ENCODE measurements around the gene STUM.

STUM gene

DNA sequence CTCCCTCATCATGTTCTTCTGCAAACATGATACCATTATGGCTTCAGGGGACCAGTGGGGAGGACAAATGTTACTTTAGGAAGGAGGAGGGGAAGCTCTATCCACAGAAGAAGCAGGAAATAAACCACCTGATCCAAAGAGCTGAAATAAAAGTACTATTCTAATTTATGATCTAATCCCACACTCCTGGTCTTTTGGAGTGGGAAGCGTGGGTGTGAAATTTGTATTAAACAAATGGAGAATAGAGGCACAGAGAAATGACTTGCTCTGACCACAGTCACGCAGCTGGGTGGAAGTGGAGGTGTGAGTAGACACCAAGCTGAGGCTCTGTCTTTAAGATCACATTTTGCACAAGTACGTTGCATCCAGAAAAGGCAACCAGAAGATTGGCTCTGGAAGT lies 14.5 kb upstream of the STUM start:
- no peak for DNase-seq

DNA sequence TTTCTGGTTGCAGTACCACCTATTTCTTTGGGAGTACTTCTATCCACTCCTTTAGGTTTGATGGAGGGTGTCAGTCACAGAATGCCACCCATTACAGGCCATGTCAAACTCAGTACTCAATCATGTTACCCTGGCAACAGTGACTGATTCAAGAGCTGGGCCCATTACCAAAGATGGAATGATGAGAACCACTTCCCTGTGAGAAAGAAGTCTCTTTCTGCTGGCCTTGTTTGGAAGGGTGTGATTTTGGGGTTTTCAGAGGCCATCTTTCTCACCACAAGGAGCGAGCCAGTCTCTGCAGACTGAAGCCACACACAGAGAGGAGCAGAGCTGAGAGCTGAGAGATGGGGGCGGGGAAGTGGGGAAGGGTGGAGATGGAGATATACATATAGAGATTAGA lies 13.9 kb upstream of the STUM start:
- no peak for DNase-seq

DNA sequence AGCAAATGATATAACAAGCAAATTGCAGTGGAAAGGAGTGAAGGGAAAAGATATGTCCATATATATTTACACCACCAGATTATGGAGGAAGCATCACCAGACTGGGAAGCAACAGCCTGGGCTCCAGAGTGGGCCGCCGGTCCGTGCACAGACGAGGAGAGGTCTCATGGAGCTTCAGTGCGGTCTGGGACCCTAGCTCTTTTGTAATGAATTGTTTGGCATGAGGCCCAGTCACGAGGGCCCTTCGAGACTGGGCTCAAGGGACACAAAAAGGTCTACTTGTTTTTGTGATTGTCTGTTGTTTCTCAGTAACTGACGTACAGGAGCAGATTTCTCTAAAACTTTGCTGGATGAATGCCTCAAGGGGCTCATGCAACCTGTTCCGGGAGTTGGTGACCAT lies 12.9 kb upstream of the STUM start:
- no peak for DNase-seq

DNA sequence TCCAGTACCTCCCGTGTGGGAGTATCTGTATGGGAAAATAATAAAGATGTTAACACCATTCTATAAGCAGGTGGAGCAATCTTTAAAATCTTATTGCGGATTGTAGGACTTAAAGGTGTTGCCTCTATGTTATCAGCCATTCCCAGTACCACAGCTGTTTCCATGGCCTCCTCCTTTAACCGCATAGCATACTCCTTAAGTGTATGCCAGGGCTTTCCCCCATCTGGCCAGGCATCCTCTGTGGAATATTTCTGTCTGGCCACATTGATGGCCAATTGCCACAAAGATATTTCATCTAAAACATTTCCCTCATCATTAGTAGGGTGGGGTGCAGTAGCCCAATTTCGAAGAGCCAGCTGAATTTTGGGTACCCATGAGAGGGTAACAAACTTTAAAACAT lies 7.3 kb upstream of the STUM start:
- DNase-seq: no peak

DNA sequence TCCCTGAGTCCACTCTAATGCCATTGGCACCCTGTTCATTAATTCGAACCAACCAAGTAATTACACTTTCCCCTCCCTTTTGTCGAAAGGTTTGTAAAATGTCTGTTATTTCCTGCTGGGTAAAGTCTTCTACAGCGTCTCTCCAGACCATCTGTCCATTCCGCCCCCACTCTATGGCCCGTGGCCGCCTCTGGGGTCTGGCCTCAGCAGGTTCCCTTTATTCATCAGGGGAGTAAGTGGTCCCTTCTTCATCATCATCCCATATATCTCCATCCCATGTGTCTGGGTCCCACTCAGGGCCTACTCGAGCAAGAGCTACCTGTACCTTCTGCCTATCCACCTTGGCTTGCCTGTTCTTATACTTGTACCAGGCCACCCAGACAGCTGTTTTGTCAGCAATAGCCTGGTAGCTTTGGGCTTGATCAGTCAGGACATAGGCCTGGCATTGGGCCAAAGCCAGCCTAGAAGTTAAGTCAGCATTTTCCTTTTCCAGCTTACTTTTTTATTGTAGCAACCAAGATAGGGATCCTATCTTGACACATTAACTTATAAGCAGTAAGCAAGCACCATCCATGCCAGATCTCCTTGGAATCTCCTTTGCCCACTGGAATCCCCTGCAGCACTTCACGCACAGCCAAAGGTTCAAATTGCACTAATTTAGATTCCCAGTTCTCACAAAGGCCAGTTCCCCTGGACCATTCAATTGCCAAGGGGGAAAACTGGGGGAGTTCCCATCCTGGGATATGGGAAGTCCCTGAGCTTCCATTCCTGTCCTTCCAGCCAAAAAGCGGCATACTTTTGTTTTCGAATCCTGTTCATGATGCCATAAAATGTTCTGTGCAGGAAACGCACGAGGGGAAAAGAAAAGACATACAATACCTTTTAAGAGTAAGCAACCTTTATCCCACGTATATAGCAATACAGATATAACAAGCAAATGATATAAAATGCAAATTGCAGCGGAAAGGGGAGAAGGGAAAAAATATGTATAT lies 6.6 kb upstream of the STUM start:
- no peak for DNase-seq

DNA sequence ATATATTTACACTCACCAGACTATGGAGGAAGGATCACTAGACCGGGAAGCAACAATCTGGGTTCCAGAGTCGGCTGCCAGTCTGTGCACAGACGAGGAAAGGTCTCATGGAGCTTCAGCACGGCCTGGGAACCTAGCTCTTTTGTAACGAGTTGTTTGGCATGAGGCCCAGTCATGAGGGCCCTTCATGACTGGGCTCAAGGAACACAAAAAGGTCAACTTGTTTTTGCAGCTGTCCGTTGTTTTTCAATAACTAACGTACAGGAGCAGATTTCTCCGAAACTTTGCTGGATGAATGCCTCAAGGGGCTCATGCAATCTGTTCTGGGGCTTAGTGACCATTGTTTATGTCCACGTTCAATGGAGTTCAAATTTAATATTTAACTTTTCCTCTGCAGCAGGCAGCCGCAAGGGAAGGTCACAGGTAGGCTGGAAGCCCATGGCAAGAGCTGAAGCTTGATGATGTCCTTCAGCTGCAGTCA lies 5.9 kb upstream of the STUM start:
- no peak for DNase-seq

DNA sequence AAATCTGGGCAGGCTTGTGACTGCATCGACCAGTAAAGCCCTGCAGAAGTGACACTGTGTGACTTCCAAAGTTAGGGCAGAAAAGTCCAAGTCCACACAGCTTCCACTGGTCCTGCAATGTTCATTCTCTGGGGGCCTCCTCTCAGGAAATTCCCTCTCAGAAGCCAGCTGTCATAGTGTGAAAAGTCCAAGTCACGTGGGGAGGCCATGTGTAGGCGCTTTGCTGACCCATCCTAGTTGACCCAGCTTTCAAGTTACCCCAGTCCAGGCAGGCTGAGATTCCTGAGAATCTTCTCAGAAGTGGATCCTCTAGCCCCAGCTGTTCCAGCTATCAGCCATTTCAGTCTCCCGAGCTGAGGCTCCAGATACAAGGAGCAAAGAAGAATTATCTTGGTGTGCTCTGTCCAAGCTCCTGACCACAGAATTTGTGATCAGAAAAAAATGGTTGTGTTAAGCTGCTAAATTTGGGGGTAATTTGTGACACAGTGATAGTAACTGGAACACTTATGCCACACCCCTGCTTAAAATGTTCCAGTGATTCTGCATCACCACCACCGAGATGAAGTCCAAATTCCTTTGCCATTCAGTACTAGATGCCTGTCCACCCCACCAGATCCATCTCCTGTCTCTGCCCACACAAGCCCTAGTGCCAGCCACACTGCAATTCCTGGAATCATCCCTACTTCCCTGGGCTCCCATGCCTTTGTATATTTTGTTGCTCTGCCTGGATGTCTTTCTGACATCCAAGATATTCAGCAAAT lies 2.5 kb upstream of the STUM start:
- DNase-seq: no peak

DNA sequence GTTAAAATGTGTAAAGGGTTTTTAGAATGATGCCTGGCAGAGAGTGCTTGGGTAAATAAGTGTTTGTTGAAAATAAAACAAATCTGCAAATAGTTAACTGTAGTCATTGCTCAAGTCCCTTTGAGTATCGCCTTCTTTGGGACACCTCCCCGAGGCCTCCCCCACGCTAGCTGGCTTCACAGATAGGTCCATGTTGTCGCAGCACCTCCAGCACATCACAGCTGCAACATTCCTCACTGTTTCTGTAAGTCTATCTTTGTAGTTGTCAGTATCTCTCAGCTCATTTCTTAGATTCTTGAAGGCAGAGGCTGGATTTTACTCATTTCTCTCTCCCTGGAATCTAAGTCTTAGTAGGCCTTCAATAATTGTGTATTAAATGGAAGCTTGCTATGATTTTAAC lies 1.6 kb upstream of the STUM start:
- no peak for DNase-seq

DNA sequence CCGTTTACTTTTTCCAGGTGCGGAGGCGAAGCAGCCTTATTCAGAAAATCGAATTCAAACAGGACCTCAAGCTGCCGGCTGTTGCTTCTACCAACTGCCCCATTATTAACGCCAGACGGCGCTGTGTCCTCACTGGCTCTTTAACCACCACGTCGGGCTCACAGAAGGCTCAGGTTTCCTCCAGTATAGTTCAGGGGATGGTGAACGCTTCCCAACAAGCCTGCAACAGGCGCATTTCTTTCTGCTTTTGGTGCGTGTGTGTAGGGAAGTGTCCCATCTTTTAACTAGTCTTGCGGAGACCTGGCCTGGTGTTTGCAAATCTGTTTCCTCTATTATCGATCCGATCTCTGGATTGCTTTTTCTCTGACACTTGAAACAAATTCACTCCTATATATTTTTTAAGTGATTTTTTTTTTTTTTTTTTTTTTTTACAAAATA lies 791 bp upstream of the STUM start:
- DNase-seq: peak; percentile 80

DNA sequence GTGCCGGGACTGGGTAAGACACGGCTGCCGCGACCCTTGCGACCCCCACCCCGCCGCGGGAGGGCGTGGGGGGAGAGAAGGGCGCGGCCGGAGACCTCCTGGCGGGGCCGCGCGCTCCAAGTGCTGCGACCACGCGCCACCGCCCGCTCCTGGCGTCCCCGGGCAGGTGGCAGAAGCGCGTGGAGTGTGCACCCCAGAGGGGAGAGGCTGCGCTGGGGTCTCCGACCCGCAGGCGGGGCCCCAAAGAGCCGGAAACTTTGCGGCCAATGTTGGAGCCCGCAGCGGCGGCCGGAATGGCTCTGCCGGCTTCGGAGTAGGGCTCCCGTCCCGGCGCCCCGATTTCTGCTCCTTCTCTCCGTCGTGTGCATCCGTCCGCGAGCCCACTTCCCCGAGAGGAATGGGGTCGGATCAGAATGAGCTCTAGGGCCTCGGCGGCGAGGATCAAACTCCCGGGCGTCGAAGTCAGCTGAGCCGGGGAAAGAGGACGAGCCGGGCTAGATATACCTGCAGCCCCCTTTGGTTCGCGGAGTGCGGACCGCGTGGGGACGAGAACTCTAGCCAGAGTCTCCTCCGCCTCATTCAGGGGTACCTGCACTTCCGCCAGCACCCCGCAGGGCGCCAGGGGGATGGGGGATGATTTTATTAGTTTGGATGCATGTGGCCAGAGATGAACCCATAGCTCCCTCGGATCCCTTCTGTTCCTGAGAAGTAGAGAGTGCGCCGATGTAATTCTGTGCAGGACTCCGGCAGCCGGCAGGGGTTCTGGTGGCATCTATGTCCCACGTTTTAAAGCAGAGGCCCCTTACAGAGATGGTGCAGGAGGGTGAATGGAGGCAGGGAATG lies 751 bp downstream of the STUM start:
- DNase-seq: peak; percentile 65

DNA sequence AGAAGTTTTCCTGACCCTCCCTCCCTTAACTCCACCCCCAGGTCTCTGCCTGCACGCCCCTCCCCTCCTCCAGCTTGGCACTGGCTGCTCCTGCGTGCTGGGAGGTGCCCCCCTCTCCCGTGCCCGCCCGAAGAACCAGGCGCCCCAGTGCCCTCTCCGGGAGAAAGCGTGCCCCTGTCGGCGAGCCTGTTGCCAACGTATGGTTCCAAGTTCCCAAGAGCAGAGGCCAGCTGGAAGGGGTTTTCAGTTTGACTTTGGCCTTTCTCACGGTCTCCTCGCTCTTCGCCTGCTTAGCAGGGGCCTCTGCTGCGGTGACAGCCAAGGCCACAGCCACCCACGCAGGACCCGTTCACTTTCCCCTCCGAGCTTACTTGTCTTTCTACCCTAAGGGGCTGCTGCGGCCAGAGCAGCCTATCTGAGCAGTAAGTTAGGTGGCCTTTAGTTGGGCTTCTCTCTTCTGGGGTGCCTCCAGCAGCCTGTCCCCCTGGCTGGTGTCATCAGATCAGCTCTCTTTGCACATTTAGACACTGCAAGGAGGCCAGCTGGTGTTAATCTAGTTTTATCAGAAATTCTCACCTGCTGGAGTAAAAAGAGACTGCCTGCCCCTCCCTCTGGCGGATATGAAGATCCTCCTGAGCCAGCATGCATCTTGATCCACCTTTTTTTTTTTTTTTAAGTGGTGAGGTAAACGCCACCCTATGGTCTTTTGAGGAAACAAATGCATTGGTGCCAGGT lies 1.5 kb downstream of the STUM start:
- DNase-seq: peak; percentile 75

DNA sequence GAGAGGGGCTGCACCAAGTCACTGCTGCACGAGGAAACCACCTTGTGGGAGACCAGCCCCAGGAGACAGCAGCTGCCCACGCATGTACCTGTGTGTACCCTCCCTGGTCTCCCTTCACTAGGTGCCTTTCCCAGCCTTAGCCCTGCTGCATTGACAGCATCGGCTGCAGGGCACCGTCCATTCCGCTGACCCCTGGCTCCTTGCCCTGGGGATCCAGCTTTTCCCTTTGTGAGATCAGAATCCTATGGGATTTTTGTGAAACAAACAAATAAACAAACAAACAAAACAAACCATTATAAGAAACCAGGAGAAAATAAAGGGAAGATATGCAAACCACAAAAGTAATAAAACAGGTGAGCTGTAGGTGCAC lies 2.1 kb downstream of the STUM start:
- no peak for DNase-seq

DNA sequence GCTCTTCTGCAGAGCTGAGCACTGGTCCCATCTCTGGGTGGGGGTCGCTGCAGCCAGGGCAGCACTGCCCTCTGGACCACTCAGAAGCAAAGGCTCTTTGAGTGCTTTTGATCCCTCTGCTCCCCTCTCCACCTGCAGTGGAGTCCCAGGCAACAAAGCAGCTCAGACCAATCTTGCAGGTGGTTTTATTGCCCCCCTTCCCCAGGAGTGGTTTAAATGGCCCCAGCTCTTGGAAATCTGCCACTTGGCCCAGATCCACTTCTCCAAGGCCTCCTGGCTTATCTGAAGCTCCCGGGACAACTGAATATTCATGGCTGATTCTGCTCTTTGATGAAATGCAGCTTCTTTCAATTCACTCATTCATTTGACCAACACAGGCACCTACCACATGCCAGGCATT lies 2.7 kb downstream of the STUM start:
- DNase-seq: no peak

DNA sequence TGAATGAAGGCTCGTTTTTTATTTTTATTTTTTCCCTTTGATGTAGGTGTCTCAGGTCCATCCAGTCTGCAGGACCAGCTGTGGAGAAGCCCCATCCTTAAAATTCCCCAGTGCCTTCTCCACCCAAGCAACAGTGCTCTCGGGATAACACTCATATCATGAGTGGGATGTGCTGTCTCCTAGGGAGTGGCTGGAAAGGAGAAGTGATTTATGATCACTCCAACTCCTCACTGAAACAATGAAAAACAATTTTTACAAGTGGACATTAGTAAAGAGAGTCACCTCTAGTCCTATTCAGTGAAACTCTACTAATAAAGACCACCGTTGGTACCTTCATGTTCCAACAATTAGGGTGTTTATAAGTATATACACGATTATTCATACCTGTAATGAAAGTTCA lies 3.5 kb downstream of the STUM start:
- DNase-seq: no peak

DNA sequence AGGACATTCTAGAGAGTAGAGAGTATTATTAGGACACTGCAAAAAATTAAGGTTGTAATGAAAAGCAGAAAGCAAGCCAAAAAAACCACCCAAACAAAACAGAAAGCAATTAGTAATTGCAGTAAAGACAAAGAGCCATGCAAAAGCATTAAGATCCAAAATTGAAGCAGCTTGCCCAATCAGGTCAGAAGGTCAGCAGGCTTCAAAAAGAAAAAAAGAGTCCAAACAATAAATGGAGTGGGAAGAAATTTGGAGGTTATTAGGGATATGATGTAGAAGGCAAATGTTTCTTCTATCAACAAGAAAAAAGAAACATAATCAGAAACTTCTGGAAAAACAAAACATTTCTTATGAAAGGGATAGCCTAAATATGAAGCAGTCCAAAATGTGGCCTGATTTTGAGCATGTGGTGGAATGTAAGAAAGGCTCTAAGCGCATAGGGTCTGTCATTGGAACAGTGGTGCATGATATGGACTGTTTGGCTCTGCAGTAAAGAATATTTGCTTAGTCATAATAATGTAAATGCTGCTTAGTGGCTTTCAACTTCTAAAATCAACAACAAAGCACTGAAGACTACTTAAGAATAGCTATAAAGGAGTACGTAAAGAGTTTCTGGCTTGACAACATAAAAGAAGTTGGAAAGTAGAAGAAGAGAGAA lies 4.8 kb downstream of the STUM start:
- no peak for DNase-seq

DNA sequence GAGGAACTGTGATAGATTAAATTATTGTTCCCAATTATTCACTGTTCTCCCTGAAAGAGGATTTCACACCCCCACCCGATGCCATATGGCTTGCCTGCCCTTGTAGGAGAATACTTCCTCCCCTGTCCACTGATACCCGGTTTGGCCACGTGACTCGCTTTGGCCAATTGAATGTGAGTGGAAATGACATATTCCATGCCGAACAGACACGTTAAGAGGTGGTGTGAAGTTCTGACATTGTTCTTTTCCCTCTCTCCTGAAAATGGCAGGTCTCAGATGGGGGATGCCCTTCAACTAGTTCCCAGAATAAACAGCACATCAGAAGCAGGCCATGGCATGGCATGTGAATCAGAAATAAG lies 5.3 kb downstream of the STUM start:
- DNase-seq: no peak

DNA sequence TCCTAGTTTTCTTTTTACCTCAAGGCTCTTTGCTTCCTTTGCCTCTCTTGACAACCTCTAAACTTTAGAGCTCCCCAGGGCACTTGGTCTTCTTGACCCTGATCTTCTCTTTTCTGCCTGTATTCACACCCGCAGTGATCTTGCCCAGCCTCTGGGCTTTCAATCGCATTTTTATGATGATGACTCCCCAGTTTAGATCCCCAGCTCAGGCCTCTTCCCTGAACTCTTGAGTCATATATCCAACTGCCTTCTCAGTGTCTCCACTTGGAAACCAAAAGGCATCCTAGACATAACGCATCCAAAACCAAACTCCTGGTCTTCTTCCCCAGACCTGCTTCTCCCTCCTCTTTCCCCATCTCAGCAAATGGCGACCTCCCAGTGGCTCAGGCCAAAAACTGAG lies 6.5 kb downstream of the STUM start:
- DNase-seq: no peak

DNA sequence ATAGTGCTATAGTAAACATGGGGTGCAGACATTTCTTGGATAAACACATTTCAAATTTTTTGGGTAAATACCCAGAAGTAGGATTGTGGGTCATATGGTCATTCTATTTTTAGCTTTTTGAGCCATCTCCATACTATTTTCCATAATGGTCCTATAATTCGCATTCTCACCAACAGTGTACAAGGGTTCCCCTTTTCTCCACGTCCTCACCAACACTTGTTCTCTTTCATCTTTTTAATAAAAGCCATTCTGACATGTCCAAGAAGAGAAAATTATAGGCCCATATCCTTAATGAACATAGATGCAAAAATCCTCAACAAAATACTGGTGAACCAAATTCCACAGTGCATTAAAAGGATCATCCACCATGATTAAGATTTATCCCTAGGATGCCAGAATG lies 8.9 kb downstream of the STUM start:
- DNase-seq: no peak

DNA sequence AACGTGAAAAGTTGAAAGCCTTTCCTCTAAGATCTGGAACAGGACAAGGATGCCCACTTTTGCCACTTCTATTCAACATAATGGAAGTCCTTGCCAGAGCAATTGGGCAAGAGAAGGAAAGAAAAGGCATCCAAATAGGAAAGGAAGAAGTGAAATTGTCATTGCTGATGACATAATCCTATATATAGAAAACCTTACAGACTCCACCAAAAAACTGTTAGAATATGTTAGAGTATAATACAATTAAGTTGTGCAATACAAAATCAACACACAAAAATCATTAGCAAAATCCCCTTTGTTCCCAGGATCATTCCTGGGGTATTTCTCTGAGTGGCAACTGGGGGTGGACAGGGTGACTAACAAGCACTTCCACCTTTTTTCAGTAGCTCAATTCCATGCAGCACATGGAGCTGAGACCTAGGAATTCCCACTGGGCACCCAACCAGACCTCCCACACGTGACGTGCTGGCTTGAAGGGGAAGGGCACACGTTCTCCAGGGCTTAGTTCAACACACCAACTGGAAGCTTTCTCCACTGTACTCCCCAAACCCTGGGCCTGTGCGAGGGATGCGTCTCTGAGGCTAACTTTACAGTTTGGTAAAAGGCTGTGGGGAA lies 9.6 kb downstream of the STUM start:
- no peak for DNase-seq

DNA sequence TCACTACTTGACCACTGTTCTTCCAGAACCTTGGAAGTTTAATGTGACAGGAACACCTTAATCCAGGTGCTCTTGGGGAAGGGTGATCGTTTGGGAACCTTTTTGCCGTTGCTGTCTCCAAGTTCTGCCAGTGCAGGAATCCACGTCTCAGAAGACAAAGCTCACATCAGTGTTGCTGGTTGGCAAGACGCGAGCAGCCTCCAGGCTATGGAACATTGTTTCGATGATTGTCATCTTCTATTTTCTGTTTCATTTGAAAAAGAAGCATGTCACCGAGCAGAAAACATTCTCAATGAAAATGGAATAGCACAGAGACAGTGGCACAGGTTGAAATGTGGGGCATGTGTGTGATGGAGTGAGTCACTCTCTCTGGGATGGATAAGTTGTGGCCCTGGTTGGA lies 11.7 kb downstream of the STUM start:
- no peak for DNase-seq

DNA sequence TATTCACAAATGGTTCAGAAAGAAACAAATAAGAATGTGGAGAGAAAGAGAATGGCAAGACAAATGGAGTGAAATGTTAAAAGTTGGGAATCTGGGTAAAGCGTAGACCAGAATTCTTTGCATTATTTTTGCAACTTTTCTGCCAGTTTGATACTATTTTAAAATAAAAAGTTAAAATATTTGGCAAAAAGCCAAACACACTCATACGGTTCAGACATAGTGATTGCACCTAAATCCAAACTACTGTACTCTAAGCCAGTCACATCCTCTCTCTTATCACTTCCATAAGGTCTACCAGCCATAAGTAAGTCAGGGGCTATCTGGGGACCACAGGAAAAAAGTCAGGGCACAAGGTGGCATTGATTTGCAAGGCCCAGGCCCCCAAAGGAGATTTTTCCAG lies 14.4 kb downstream of the STUM start:
- DNase-seq: no peak

DNA sequence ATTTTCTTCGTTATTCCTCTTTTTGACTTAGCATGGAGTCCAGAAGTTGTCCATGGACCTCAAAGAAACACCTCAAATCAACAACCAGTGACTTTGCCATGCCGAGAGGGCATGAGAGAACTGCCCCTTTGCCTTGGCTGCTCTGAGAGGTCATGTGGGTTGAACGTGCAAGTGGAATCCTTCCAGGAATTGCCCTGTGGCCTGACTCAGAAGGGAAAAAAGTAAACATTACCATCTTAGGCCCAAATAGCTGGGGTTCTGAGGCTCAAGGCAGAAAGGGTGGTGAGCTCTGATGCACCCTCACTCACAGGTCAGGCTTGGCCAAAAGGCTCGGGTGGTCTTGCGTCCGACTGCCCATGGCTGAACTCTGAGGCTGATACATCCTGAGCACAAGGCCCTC lies 15.1 kb downstream of the STUM start:
- no peak for DNase-seq
